Tibial nerve (tissue), 4 donors: ENCODE results near the gene FGF18. TPM values are rescaled to one million over a fixed set of nuclear protein-coding genes. Genes with fewer than 3 reads are reported as not detected.

ENCODE experiments used
- DNase-seq, 2 donors: peaks; one replicate each; pipeline ENCODE4 v3.0.0-alpha.2; 2019; ENCODE audit warnings: low spot score in 2 of 2
- H3K27ac ChIP-seq, 4 donors: fragments of 200-600 bp; sonication (generic) in 3 of 4; one replicate each; pipeline ENCODE4 v1.5.1; 2017 to 2019; ENCODE audit warnings: mild to moderate bottlenecking in 1 of 4
- H3K27me3 ChIP-seq, 2 donors: fragments of 200-600 bp; sonication (generic) in 1 of 2; one replicate each; pipeline versions ENCODE4 v1.5.1 to v1.6.0; 2017 to 2019
- H3K36me3 ChIP-seq, 3 donors: fragments of 200-600 bp; sonication (generic); one replicate each; pipeline ENCODE4 v1.5.1; 2018 to 2019
- H3K4me1 ChIP-seq, 4 donors: fragments of 200-600 bp; sonication (generic) in 3 of 4; one replicate each; pipeline ENCODE4 v1.5.1; 2017 to 2019
- H3K4me3 ChIP-seq, 4 donors: fragments of 200-600 bp; sonication (generic) in 3 of 4; one replicate each; pipeline ENCODE4 v1.5.1; 2017 to 2019; ENCODE audit warnings: mild to moderate bottlenecking in 1 of 4, moderate library complexity in 1 of 4
- H3K9me3 ChIP-seq, 4 donors: fragments of 200-600 bp; sonication (generic) in 3 of 4; one replicate each; pipeline ENCODE4 v1.5.1; 2017 to 2019
- CTCF ChIP-seq, 5 experiments: fragments of 200-600 bp in 3 of 5; fragments of 450-650 bp in 2 of 5; sonication (generic) in 3 of 5; IDR thresholded peaks; one replicate each; pipeline ENCODE4 v1.5.1; 2016 to 2019; ENCODE audit warnings: antibody characterized with exemption in 5 of 5, mild to moderate bottlenecking in 3 of 5, moderate library complexity in 2 of 5
- EP300 ChIP-seq, 2 donors: sonication (generic); formaldehyde crosslinking; IDR thresholded peaks; one replicate each; pipeline ENCODE4 v1.6.1; 2017; ENCODE audit warnings: antibody characterized with exemption in 2 of 2, mild to moderate bottlenecking in 1 of 2
- POLR2A ChIP-seq, 2 donors: fragments of 450-650 bp; IDR thresholded peaks; one replicate each; pipeline ENCODE4 v1.6.1; 2017; ENCODE audit warnings: antibody characterized with exemption in 2 of 2, mild to moderate bottlenecking in 2 of 2, moderate library complexity in 2 of 2
- WGBS, 2 donors: methylation state at CpG; one replicate each; pipeline ENCODE4 v1.1.5; 2018; 5-methylcytosine and 5-hydroxymethylcytosine counted together
- total RNA-seq, 4 donors: library from RNA; depleted of rRNA; stranded (reverse); fragments of >200 nt; gene quantifications; one replicate each; pipeline ENCODE4 v1.1.0, GENCODE V29; 2016

The FGF18 gene
- total RNA-seq, 4 donors from 2014 or later = 2.4 to 6.9 (median 6.4) TPM

- H3K27me3 ChIP-seq = peaks cover 0 to 5% of the 10 kb centered on the region in 2 donors
- TF ChIP-seq CTCF (IDR thresholded peaks at IDR 0.05) (no peak), EP300 (IDR thresholded peaks at IDR 0.05) (no peak), POLR2A (IDR thresholded peaks at IDR 0.05) (no peak)
- H3K4me1 ChIP-seq = peaks cover 0 to 33% (median 16%) of the 10 kb centered on the region in 4 donors
- no peak for DNase-seq
- WGBS, 2 donors = 0% methylated on average over 15 to 24 of the region's 95 CpGs
- H3K27ac ChIP-seq = peak overlapping the region in 2 of 4 donors; percentile 0 to 76
- no peaks in the 10 kb centered on the region for H3K36me3 ChIP-seq
- H3K4me3 ChIP-seq = peak overlapping the region; percentile 28 to 56 (median 32)
- H3K9me3 ChIP-seq = no peaks in the 10 kb centered on the region
Measured at GRCh38 chr5:171419688-171420430, 412 bp downstream of the FGF18 start.

DNA sequence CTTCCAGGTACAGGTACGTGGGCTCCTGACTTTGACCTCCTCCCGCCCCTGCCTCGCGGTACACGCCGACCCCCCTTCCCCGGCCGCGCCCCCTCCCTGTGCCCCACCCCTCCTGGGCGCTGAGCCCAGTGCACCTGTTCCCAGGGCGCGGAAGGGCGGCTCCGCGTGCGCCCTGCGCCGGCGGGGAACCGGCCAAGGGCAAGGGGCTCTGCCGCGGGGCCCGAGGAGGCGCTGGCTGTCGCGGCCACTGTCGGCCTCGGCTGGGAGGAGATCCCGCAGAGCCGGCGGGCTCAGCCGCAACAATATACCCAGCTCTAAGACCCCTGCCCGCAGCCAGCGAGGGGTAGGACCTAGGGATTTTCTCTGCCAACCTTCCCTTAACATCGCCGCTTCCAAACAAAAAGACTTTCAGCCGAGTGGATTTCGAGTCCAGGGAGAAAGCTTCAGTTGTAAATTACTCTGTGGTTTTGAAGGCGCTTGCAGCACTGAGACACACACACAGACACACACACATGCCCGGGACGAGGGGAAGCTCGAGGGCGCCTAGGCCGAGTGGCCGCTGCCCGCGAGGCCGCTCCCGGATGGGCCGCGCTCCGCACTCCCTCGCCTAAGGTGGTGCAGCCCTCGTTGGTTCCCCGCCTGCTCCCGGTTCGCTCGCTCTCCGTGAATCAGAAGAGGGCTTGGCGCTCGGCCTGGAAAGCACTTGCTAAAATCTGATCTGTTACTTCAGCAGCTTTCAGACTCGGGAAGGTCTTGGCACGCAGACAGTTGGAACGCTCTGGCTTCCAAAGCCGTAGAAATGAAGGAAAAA is 1.2 kb downstream of the FGF18 start:
- WGBS, 2 donors = 1 to 2% methylated on average over 36 to 45 of the region's 65 CpGs
- H3K36me3 ChIP-seq = no peaks in the 10 kb centered on the region
- H3K27me3 ChIP-seq = peaks cover 0 to 5% of the 10 kb centered on the region in 2 donors
- peaks cover 0 to 30% (median 16%) of the 10 kb centered on the region in 4 donors for H3K4me1 ChIP-seq
- H3K9me3 ChIP-seq = no peaks in the 10 kb centered on the region
- peak; percentile 69 to 79 for DNase-seq
- TF ChIP-seq POLR2A (IDR thresholded peaks at IDR 0.05) (no peak), EP300 (IDR thresholded peaks at IDR 0.05) (peak in 1 of 2 donors; percentile 14)
- H3K4me3 ChIP-seq = peak overlapping the region; percentile 28 to 56 (median 32)
- H3K27ac ChIP-seq = peak overlapping the region in 2 of 4 donors; percentile 0 to 76

GRCh38 chr5:171421331-171422262 is 2.1 kb downstream of the FGF18 start:
- H3K4me3 ChIP-seq = peak overlapping the region in 1 of 4 donors; percentile 56
- DNase-seq = no peak
- peaks cover 0 to 5% of the 10 kb centered on the region in 2 donors for H3K27me3 ChIP-seq
- TF ChIP-seq CTCF (IDR thresholded peaks at IDR 0.05) (no peak), POLR2A (IDR thresholded peaks at IDR 0.05) (no peak), EP300 (IDR thresholded peaks at IDR 0.05) (no peak)
- 48 to 59% methylated on average over 14 to 16 of the region's 16 CpGs for WGBS, 2 donors
- peaks cover 0 to 30% (median 16%) of the 10 kb centered on the region in 4 donors for H3K4me1 ChIP-seq
- H3K9me3 ChIP-seq = no peaks in the 10 kb centered on the region
- no peaks in the 10 kb centered on the region for H3K36me3 ChIP-seq
- peak overlapping the region in 1 of 4 donors; percentile 76 for H3K27ac ChIP-seq

DNA sequence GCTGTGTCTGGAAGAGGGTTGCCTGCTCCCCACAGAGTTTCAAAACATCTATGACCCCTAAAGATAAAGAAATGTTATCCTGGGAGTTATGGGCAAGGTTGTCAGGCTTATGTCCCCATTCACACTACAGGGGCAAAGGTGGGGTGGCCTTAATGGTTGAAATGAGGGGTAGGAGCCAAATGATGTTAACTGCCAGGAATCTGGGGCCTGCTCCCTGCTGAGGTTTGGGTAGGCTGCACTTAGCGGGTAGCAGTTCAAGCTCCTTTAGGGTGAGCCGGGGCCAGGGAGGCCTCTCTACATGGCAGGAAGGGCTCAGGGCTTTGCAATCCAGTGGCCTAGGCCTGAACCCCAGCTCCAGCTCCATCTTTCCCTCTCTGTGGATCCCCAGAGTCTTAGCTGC is 3.0 kb downstream of the FGF18 start:
- Histone ChIP-seq H3K36me3 (no peaks in the 10 kb centered on the region), H3K4me1 (peaks cover 0 to 30% (median 16%) of the 10 kb centered on the region in 4 donors), H3K27ac (no peak overlapping the region), H3K9me3 (no peaks in the 10 kb centered on the region), H3K27me3 (peaks cover 0 to 5% of the 10 kb centered on the region in 2 donors), H3K4me3 (no peak overlapping the region)
- no peak for TF ChIP-seq POLR2A (IDR thresholded peaks at IDR 0.05)
- TF ChIP-seq EP300 (IDR thresholded peaks at IDR 0.05) = no peak
- no peak for TF ChIP-seq CTCF (IDR thresholded peaks at IDR 0.05)
- 94 to 95% methylated on average over 2 of the region's 2 CpGs for WGBS, 2 donors
- no peak for DNase-seq
